ENCODE results near the gene DEGS2.

DEGS2 gene

GRCh38 chr14:100107236-100107635 is 52.2 kb downstream of the DEGS2 start:
- no peak for DNase-seq
- H3K4me1 ChIP-seq (ENCODE audit: low read length), result no peaks in the 10 kb centered on the region
- H3K9ac ChIP-seq (ENCODE audit: low read length), result no peak overlapping the region
- H3K4me2 ChIP-seq (ENCODE audit: low read depth, low read length), result no peak overlapping the region
- H2AFZ ChIP-seq (ENCODE audit: low read length), result no peak overlapping the region
- no peaks in the 10 kb centered on the region for H4K20me1 ChIP-seq (ENCODE audit: insufficient read depth, low read length)
- H3K4me3 ChIP-seq (ENCODE audit: low read length), result no peak overlapping the region
- H3K27ac ChIP-seq (ENCODE audit: low read length), result no peak overlapping the region
- H3K9me2 ChIP-seq (replicated peaks; ENCODE audit: insufficient read depth, low read length), result no peaks in the 10 kb centered on the region
- H3K79me2 ChIP-seq (ENCODE audit: low read length), result no peaks in the 10 kb centered on the region
- no peaks in the 10 kb centered on the region for H3K27me3 ChIP-seq (replicated peaks; ENCODE audit: insufficient read depth, low read length)
- no peaks in the 10 kb centered on the region for H3F3A ChIP-seq (ENCODE audit: insufficient read depth, low read length)
- H3K36me3 ChIP-seq (replicated peaks; ENCODE audit: insufficient read depth, low read length), result no peaks in the 10 kb centered on the region
- TF ChIP-seq EZH2 (optimal IDR thresholded peaks at IDR 0.05; ENCODE audit: low read depth, low read length) (no peak), EZH2phosphoT487 (IDR thresholded peaks at IDR 0.05; ENCODE audit: low read length) (no peak), CTCF (IDR thresholded peaks at IDR 0.05; ENCODE audit: low read length) (no peak)
- no peaks in the 10 kb centered on the region for H3K9me3 ChIP-seq (replicated peaks; ENCODE audit: insufficient read depth, low read length)

GRCh38 chr14:100106250-100107112 is 53.0 kb downstream of the DEGS2 start:
- no peaks in the 10 kb centered on the region for H4K20me1 ChIP-seq (ENCODE audit: insufficient read depth, low read length)
- no peak overlapping the region for H3K4me3 ChIP-seq (ENCODE audit: low read length)
- no peak overlapping the region for H2AFZ ChIP-seq (ENCODE audit: low read length)
- no peaks in the 10 kb centered on the region for H3K4me1 ChIP-seq (ENCODE audit: low read length)
- no peaks in the 10 kb centered on the region for H3K36me3 ChIP-seq (replicated peaks; ENCODE audit: insufficient read depth, low read length)
- H3K9me3 ChIP-seq (replicated peaks; ENCODE audit: insufficient read depth, low read length), result no peaks in the 10 kb centered on the region
- H3K9me2 ChIP-seq (replicated peaks; ENCODE audit: insufficient read depth, low read length), result no peaks in the 10 kb centered on the region
- H3K9ac ChIP-seq (ENCODE audit: low read length), result no peak overlapping the region
- no peak for DNase-seq
- no peak overlapping the region for H3K4me2 ChIP-seq (ENCODE audit: low read depth, low read length)
- no peaks in the 10 kb centered on the region for H3K27me3 ChIP-seq (replicated peaks; ENCODE audit: insufficient read depth, low read length)
- H3F3A ChIP-seq (ENCODE audit: insufficient read depth, low read length), result no peaks in the 10 kb centered on the region
- H3K79me2 ChIP-seq (ENCODE audit: low read length), result no peaks in the 10 kb centered on the region
- no peak overlapping the region for H3K27ac ChIP-seq (ENCODE audit: low read length)
- no peak for TF ChIP-seq EZH2 (optimal IDR thresholded peaks at IDR 0.05; ENCODE audit: low read depth, low read length)
- no peak for TF ChIP-seq EZH2phosphoT487 (IDR thresholded peaks at IDR 0.05; ENCODE audit: low read length)
- TF ChIP-seq CTCF (IDR thresholded peaks at IDR 0.05; ENCODE audit: low read length), result no peak

- Histone ChIP-seq H3K27me3 (replicated peaks; ENCODE audit: insufficient read depth, low read length) (no peaks in the 10 kb centered on the region), H4K20me1 (ENCODE audit: insufficient read depth, low read length) (no peaks in the 10 kb centered on the region), H3F3A (ENCODE audit: insufficient read depth, low read length) (no peaks in the 10 kb centered on the region), H3K9ac (ENCODE audit: low read length) (no peak overlapping the region), H3K4me3 (ENCODE audit: low read length) (no peak overlapping the region), H3K9me2 (replicated peaks; ENCODE audit: insufficient read depth, low read length) (no peaks in the 10 kb centered on the region), H2AFZ (ENCODE audit: low read length) (no peak overlapping the region), H3K9me3 (replicated peaks; ENCODE audit: insufficient read depth, low read length) (no peaks in the 10 kb centered on the region), H3K4me2 (ENCODE audit: low read depth, low read length) (no peak overlapping the region), H3K4me1 (ENCODE audit: low read length) (no peaks in the 10 kb centered on the region), H3K36me3 (replicated peaks; ENCODE audit: insufficient read depth, low read length) (no peaks in the 10 kb centered on the region), H3K27ac (ENCODE audit: low read length) (no peak overlapping the region), H3K79me2 (ENCODE audit: low read length) (no peaks in the 10 kb centered on the region)
- no peak for DNase-seq
- TF ChIP-seq EZH2 (optimal IDR thresholded peaks at IDR 0.05; ENCODE audit: low read depth, low read length) (no peak), CTCF (IDR thresholded peaks at IDR 0.05; ENCODE audit: low read length) (no peak), EZH2phosphoT487 (IDR thresholded peaks at IDR 0.05; ENCODE audit: low read length) (no peak)
Observed at GRCh38 chr14:100105357-100106169, 53.9 kb downstream of the DEGS2 start.
